VCaP (cell line): Measurements from ENCODE around the gene SAMD4B.
"Not testable (repeated sequence)": the region's sequence is repeated elsewhere in the genome, so short reads cannot be mapped to it uniquely, and the experiment has no call there.

Experiments used
- H3K27ac ChIP-seq: fragments of 450-650 bp; 2 replicates; pipeline ENCODE4 v1.5.1; 2017
- TF ChIP-seq, protein P1 (sequence below): fragments of 450-650 bp; conservative IDR thresholded peaks from 2 replicates; pipeline ENCODE4 v1.5.1; 2017; ENCODE audit warnings: mild to moderate bottlenecking, moderate library complexity

The SAMD4B gene

DNA sequence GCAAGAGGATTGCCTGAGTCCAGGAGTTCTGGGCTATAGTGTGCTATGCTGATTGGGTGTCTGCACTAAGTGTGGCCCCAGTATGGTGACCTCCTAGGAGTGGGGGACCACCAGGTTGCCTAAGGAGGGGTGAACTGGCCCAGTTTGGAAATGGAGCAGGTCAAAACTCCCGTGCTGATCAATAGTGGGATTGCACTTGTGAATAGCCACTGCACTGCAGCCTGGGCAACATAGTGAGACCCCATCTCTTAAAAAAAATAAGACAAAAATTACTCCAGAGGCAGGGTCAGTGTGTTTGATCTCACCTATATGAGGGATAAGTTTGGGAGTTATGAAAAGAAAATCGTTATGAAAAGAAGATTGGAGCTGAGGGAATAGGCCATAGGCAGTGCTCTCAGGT, 27.0 kb downstream of the SAMD4B start:
- no peak overlapping the region for H3K27ac ChIP-seq
- TF ChIP-seq, protein P1, sequence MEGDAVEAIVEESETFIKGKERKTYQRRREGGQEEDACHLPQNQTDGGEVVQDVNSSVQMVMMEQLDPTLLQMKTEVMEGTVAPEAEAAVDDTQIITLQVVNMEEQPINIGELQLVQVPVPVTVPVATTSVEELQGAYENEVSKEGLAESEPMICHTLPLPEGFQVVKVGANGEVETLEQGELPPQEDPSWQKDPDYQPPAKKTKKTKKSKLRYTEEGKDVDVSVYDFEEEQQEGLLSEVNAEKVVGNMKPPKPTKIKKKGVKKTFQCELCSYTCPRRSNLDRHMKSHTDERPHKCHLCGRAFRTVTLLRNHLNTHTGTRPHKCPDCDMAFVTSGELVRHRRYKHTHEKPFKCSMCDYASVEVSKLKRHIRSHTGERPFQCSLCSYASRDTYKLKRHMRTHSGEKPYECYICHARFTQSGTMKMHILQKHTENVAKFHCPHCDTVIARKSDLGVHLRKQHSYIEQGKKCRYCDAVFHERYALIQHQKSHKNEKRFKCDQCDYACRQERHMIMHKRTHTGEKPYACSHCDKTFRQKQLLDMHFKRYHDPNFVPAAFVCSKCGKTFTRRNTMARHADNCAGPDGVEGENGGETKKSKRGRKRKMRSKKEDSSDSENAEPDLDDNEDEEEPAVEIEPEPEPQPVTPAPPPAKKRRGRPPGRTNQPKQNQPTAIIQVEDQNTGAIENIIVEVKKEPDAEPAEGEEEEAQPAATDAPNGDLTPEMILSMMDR, result no peak

DNA sequence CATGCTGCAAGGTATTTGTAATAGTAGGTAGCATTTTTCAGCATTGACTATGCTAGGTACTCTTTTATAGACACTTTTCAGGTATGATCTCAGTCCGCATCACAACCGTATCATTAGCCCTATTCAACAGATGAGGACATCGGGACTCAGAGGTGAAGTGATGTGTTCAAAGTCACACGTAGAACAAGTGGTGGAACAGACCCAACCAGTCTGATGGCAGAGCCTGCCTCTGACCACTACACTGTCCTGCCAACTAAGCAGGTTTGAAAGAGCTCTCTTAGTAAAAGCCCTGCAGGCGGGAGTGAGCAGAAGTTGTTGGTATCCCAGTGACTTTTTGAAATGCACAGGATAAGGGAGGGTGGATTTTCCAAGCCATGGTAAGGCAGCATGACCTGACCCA, 28.5 kb downstream of the SAMD4B start:
- TF ChIP-seq, protein P1, result no peak
- H3K27ac ChIP-seq, result no peak overlapping the region

DNA sequence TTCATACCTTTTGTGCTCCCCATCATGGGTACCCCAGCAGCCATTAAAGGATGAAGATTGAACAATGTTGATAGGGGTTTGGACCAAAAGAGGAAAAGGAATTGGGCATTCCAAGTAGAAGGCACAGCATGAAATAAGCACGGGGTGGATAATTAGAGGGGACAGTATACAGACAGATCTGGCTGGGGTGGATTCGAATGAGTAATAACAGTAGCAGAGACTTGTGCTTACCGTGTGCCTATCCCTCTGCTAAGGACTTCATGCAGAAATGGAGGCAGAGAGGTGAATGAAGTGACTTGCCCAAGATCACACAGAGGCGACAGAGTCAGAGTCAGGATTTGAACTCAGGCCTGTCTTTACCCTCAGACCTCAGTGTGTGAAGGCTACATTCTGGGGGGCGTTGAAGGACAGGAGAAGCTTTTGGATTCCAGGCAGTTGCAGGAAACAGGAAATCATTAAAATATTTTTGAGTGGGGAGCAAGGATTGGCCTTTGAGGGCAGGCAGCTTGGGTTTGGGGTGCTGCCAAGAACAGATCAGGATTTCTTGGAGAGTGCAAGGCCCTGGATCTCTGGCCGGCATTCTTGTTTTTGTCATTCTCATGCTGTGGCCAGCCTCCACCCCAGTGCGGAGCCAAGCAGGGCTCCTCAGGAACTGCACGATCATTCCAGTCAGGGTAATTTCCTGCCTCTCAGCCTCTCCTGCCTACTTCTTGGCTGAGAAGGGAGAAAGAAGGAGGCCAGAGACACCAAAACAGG, 30.0 kb downstream of the SAMD4B start:
- no peak overlapping the region for H3K27ac ChIP-seq
- TF ChIP-seq, protein P1, result no peak

DNA sequence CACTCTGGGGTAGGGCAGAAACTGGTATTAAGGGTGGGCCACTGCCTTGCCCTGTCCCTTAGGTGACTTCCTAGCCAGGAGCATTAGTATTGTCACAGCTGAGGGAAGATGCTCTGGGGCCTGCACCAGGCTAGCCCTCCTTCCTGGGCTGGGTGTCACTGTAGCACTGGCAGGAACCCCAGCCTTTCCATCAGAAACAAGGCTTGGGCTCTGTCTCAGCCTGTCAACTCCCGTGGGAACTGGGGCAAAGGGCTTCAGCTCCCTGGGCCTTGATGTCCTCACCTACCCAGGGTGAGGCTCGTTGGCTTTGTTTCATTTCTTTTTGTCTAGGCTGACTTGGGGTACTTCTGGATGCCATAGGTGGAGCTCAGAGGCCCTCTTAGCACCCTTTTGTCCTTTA, 30.7 kb downstream of the SAMD4B start:
- TF ChIP-seq, protein P1, result no peak
- no peak overlapping the region for H3K27ac ChIP-seq

DNA sequence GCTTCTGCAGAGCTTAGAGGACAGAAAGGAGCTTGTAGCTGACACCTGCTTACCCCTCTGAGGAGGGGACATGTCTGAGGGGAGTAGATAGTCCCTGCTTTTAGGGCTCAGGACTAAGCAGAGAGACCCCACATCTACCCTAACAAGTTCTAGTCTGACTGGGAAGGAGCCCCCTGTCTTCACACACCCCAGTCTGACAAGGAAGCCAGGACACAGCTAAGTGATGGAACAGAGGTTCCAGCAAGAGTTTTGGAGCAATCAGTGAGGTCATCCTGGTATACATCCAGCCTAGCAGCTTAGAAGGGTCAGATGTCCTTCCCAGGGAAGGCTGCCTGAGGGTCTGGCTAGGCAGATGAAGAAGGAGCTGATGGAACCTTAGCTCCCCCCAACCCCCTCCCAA, 33.7 kb downstream of the SAMD4B start:
- no peak overlapping the region for H3K27ac ChIP-seq
- TF ChIP-seq, protein P1, result no peak

DNA sequence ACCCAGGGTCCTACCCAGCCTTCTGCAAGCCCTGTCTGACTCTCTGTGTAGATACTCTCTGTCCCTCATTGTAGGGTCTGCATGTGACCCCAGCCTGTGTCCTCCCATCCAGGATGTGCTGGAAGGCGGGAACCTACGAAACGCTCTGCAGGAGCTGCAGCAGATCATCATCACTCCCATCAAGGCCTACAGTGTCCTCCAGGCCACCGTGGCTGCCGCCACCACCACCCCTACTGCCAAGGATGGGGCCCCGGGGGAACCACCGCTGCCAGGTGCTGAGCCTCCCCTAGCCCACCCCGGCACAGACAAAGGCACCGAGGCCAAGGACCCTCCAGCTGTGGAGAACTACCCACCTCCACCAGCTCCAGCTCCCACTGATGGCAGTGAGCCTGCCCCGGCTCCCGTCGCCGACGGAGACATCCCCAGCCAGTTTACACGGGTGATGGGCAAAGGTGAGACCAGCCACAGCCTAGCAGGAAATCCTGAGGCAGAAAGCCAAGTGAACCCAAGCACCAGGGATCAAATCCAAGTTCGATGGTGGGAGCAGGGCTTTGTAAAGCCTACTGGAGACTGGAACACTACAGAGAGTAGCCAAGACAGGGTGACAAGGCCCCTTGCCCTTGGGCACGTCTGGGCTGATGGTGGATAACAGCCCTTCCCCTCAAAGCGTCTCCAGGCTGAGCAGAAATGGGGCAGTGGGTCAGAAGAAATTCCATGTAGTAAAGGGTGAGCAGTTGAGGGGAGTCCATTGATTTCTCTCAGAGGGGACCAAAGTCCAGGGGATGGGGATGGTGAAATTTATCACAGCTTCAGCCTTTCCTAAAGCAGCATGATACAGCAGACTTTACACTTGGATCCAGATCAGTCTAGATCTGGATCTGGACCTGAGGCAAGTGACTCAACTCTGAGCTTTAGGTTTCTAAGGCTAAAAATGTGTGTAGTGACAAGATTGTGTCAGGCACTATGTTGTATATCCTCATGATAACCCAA, 35.4 kb downstream of the SAMD4B start:
- no peak overlapping the region for H3K27ac ChIP-seq
- TF ChIP-seq, protein P1, result no peak

DNA sequence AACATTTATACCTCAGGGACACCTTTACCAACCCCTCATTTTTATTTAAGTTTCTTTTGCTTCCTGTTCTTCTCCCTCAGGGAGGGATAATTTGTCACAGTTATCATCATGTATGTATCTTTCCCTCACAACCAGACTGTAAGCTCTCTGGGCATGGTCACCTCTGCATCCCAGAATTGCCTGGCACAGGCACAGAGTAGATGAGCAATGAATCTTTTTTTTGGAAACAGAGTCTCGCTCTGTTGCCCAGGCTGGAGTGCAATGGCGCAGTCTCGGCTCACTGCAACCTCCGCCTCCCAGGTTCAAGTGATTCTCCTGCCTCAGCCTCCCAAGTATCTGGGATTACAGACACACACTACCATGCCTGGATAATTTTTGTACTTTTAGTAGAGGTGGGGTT, 37.1 kb downstream of the SAMD4B start:
- not testable (repeated sequence) for H3K27ac ChIP-seq
